ENCODE measurements around the gene RNF112.
"Not testable (repeated sequence)": the region's sequence is repeated elsewhere in the genome, so short reads cannot be mapped to it uniquely, and the experiment has no call there.

Gene RNF112

GRCh38 chr17:19440421-19440820 lies 29.4 kb downstream of the RNF112 start:
- TF ChIP-seq CTCF (IDR thresholded peaks at IDR 0.05; ENCODE audit: control extremely low read depth, extremely low read depth, low read depth, missing control alignments): no peak
- no peak for DNase-seq (ENCODE audit: extremely low spot score)
- CTCF ChIA-PET: no interaction called here
- POLR2A ChIA-PET: no interaction called here

- DNase-seq (ENCODE audit: extremely low spot score); POLR2A ChIA-PET; CTCF ChIA-PET: not testable (repeated sequence)
These were observed 30.3 kb downstream of the RNF112 start for GRCh38 chr17:19441288-19441687.

DNA sequence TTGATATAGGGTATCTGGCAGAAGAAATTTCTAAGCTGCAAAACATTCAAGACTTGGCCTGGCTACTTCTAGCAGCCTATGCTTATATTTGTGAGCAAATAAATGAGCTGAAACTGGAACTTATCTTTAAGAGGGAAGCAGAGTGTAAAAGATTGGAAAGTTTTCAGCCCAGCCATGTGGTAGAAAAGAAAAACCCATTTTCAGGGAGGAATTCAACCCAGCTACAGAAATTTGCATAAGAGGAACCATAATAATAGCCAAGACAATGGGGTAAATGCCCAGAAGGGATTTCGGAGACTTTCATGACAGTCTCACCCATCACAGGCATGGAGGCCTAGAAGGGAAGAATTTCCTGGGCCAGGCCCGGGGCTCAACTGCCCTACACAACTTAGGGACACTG lies 31.7 kb downstream of the RNF112 start:
- CTCF ChIA-PET: interaction anchor here (0.9 kb wide), 1 partner anchor 88 kb away, joined by 3 read pairs; no protein-coding TSS in a partner anchor
- DNase-seq (ENCODE audit: extremely low spot score): no peak
- TF ChIP-seq CTCF (IDR thresholded peaks at IDR 0.05; ENCODE audit: control extremely low read depth, extremely low read depth, low read depth, missing control alignments): no peak
- POLR2A ChIA-PET: no interaction called here

GRCh38 chr17:19443148-19443547 lies 32.1 kb downstream of the RNF112 start:
- DNase-seq (ENCODE audit: extremely low spot score): no peak
- TF ChIP-seq CTCF (IDR thresholded peaks at IDR 0.05; ENCODE audit: control extremely low read depth, extremely low read depth, low read depth, missing control alignments): no peak
- CTCF ChIA-PET: interaction anchor here (0.9 to 1.4 kb wide), 2 partner anchors 16 to 88 kb away, joined by 3 read pairs; no protein-coding TSS in a partner anchor
- POLR2A ChIA-PET: no interaction called here

GRCh38 chr17:19445105-19445504 lies 34.1 kb downstream of the RNF112 start:
- POLR2A ChIA-PET: no interaction called here
- no peak for DNase-seq (ENCODE audit: extremely low spot score)
- TF ChIP-seq CTCF (IDR thresholded peaks at IDR 0.05; ENCODE audit: control extremely low read depth, extremely low read depth, low read depth, missing control alignments): no peak
- CTCF ChIA-PET: interaction anchor here (0.8 to 2.6 kb wide), 4 partner anchors 11 to 91 kb away, joined by 3 to 5 read pairs (median 4); no protein-coding TSS in a partner anchor

GRCh38 chr17:19446577-19446976 lies 35.5 kb downstream of the RNF112 start:
- POLR2A ChIA-PET; DNase-seq (ENCODE audit: extremely low spot score): not testable (repeated sequence)
- CTCF ChIA-PET: interaction anchor here (0.6 to 3.6 kb wide), 26 partner anchors 9 to 209 kb away, joined by 3 to 71 read pairs (median 5); partner anchors contain the start of genes ALDH3A2, B9D1 and MAPK7

DNA sequence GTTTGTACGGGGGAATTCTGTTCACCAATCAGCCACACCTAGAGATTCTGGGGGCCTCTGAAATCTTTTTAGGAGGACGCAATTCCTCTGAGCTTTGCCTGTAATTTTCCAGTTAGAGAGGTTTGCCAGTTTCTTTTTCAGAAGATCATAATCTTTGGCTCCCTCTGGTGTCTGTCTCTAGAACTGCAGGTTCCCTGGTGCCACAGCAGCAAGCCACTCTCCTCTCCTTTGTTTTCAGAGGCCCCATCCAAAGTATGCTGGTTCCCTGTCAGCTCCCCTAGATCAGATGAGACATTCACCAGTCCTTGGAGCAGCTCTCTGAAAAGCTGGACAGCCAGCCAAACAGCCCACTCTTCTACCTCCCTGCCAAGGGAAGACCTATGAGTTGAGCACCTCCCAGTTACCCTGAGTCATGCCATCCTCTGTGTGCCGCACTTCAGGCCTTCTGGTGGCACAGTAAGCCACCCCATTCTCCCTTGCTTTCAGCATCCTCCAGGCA lies 36.1 kb downstream of the RNF112 start:
- TF ChIP-seq CTCF (IDR thresholded peaks at IDR 0.05; ENCODE audit: control extremely low read depth, extremely low read depth, low read depth, missing control alignments): peak; percentile 76
- peak; percentile 81 for DNase-seq (ENCODE audit: extremely low spot score)
- ChIA-PET CTCF (interaction anchor here (0.6 to 3.6 kb wide), 32 partner anchors 10 to 319 kb away, joined by 3 to 71 read pairs (median 5); partner anchors contain the start of genes ALDH3A2, B9D1 and MAPK7), POLR2A (no interaction called here)
